ENCODE data around the gene NBPF3.

Gene NBPF3

GRCh38 chr1:21496063-21496462 is 56.1 kb downstream of the NBPF3 start:
- TF ChIP-seq CTCF (IDR thresholded peaks at IDR 0.05; ENCODE audit: insufficient read depth, low read length, missing control alignments): no peak
- ChIA-PET CTCF (interaction anchor here (1.0 to 3.5 kb wide), 7 partner anchors 11 to 278 kb away, joined by 3 to 21 read pairs (median 6); no protein-coding TSS in a partner anchor), POLR2A (no interaction called here)

GRCh38 chr1:21496886-21497285 is 56.9 kb downstream of the NBPF3 start:
- ChIA-PET POLR2A (no interaction called here), CTCF (interaction anchor here (1.9 to 3.5 kb wide), 2 partner anchors 10 to 14 kb away, joined by 9 to 21 read pairs; no protein-coding TSS in a partner anchor)
- DNase-seq (ENCODE audit: low read depth, low spot score): no peak
- no peak overlapping the region for H3K4me3 ChIP-seq (ENCODE audit: low read depth, low read length)
- no peak for TF ChIP-seq CTCF (IDR thresholded peaks at IDR 0.05; ENCODE audit: insufficient read depth, low read length, missing control alignments)

More at GRCh38 chr1:21496063-21496462, 56.1 kb downstream of the NBPF3 start:
- H3K4me3 ChIP-seq (ENCODE audit: low read depth, low read length): no peak overlapping the region
- no peak for DNase-seq (ENCODE audit: low read depth, low spot score)

- no peak for DNase-seq (ENCODE audit: low read depth, low spot score)
- H3K4me3 ChIP-seq (ENCODE audit: low read depth, low read length): no peak overlapping the region
- POLR2A ChIA-PET: no interaction called here
- no peak for TF ChIP-seq CTCF (IDR thresholded peaks at IDR 0.05; ENCODE audit: insufficient read depth, low read length, missing control alignments)
- CTCF ChIA-PET: interaction anchor here (1.9 to 3.5 kb wide), 2 partner anchors 9 to 14 kb away, joined by 9 to 21 read pairs; no protein-coding TSS in a partner anchor
Measured at GRCh38 chr1:21497466-21498061, 57.6 kb downstream of the NBPF3 start.

GRCh38 chr1:21499283-21499950 is 59.5 kb downstream of the NBPF3 start:
- TF ChIP-seq CTCF (IDR thresholded peaks at IDR 0.05; ENCODE audit: insufficient read depth, low read length, missing control alignments): no peak
- no peak overlapping the region for H3K4me3 ChIP-seq (ENCODE audit: low read depth, low read length)
- DNase-seq (ENCODE audit: low read depth, low spot score): peak; percentile 28
- ChIA-PET CTCF (interaction anchor here (1.1 to 3.4 kb wide), 7 partner anchors 9 to 161 kb away, joined by 3 to 15 read pairs (median 11); partner anchors contain the start of gene ALPL), POLR2A (no interaction called here)

- ChIA-PET POLR2A (no interaction called here), CTCF (interaction anchor here (1.1 to 1.4 kb wide), 2 partner anchors 28 to 154 kb away, joined by 3 read pairs; no protein-coding TSS in a partner anchor)
- DNase-seq (ENCODE audit: low read depth, low spot score): no peak
- H3K4me3 ChIP-seq (ENCODE audit: low read depth, low read length): no peak overlapping the region
- TF ChIP-seq CTCF (IDR thresholded peaks at IDR 0.05; ENCODE audit: insufficient read depth, low read length, missing control alignments): no peak
Measured at GRCh38 chr1:21503706-21504377, 63.9 kb downstream of the NBPF3 start.

GRCh38 chr1:21506804-21507203 is 66.9 kb downstream of the NBPF3 start:
- CTCF ChIA-PET: interaction anchor here (0.8 to 4.9 kb wide), 7 partner anchors 11 to 272 kb away, joined by 3 to 21 read pairs (median 4); no protein-coding TSS in a partner anchor
- H3K4me3 ChIP-seq (ENCODE audit: low read depth, low read length): no peak overlapping the region
- POLR2A ChIA-PET: no interaction called here
- no peak for DNase-seq (ENCODE audit: low read depth, low spot score)
- TF ChIP-seq CTCF (IDR thresholded peaks at IDR 0.05; ENCODE audit: insufficient read depth, low read length, missing control alignments): no peak

All from AG04449 (cell line).